RWPE1 (cell line): ENCODE results near the gene NDUFS7.

Experiments used
- CTCF ChIA-PET: fragments of 350-600 bp; sonication (Branson Sonifier 250); formaldehyde crosslinking; extraction: SDS; loops from one replicate; lab custom pipeline; 2021; lab: Yijun Ruan, JAX
- POLR2A ChIA-PET: fragments of 400-600 bp; formaldehyde crosslinking; extraction: SDS; loops from one replicate; lab custom pipeline; 2020; ENCODE audit warnings: antibody characterized with exemption; ENCODE audit not compliant: low non-redundant PET; lab: Yijun Ruan, JAX
- DNase-seq: peaks from one replicate; pipeline ENCODE4 v3.0.0; 2012; ENCODE audit warnings: low spot score
- H3K27ac ChIP-seq: fragments of 450-650 bp; 2 replicates; pipeline ENCODE4 v1.5.1; 2017
- CTCF ChIP-seq: fragments of 450-650 bp; conservative IDR thresholded peaks from 2 replicates; pipeline ENCODE4 v1.5.1; 2017; ENCODE audit warnings: low read depth, mild to moderate bottlenecking

NDUFS7 gene

GRCh38 chr19:1370579-1371361 lies 12.9 kb upstream of the NDUFS7 start:
- POLR2A ChIA-PET, result interaction anchor here (0.5 kb wide), 1 partner anchor 45 kb away, joined by 3 read pairs; no protein-coding TSS in a partner anchor
- no peak overlapping the region for H3K27ac ChIP-seq
- no peak for TF ChIP-seq CTCF
- DNase-seq, result no peak
- CTCF ChIA-PET, result interaction anchor here (1.1 to 2.6 kb wide), 2 partner anchors 57 to 91 kb away, joined by 5 to 12 read pairs; no protein-coding TSS in a partner anchor

- H3K27ac ChIP-seq, result peak overlapping the region; percentile 47
- no peak for TF ChIP-seq CTCF
- ChIA-PET POLR2A (no interaction called here), CTCF (interaction anchor here (0.7 to 2.6 kb wide), 3 partner anchors 56 to 93 kb away, joined by 3 to 12 read pairs (median 3); no protein-coding TSS in a partner anchor)
- no peak for DNase-seq
These were observed 10.6 kb upstream of the NDUFS7 start for GRCh38 chr19:1373042-1373533.

GRCh38 chr19:1373534-1374249 lies 10.0 kb upstream of the NDUFS7 start:
- peak overlapping the region; percentile 47 for H3K27ac ChIP-seq
- DNase-seq, result no peak
- ChIA-PET CTCF (interaction anchor here (0.7 to 2.6 kb wide), 3 partner anchors 47 to 94 kb away, joined by 3 to 12 read pairs (median 4); no protein-coding TSS in a partner anchor), POLR2A (no interaction called here)
- no peak for TF ChIP-seq CTCF

- POLR2A ChIA-PET, result no interaction called here
- DNase-seq, result no peak
- CTCF ChIA-PET, result interaction anchor here (0.7 to 1.1 kb wide), 2 partner anchors 47 to 58 kb away, joined by 3 to 4 read pairs; no protein-coding TSS in a partner anchor
- H3K27ac ChIP-seq, result peak overlapping the region; percentile 47
- TF ChIP-seq CTCF, result no peak
These were observed 9.5 kb upstream of the NDUFS7 start for GRCh38 chr19:1374250-1374577.

GRCh38 chr19:1376415-1376805 lies 7.3 kb upstream of the NDUFS7 start:
- TF ChIP-seq CTCF, result no peak
- ChIA-PET CTCF (interaction anchor here (0.7 kb wide), 1 partner anchor 18 kb away, joined by 5 read pairs; no protein-coding TSS in a partner anchor), POLR2A (no interaction called here)
- DNase-seq, result no peak
- H3K27ac ChIP-seq, result no peak overlapping the region
